HCT116 (cell line): ENCODE data around the gene CADPS. TPM values are rescaled to one million over a fixed set of nuclear protein-coding genes. Genes with fewer than 3 reads are reported as not detected.

ENCODE experiments used
- ATAC-seq: fragments of 200-7000 bp; cut with Tn5 transposase; 2 replicates; pipeline ENCODE4 v1.9.1; 2020; ENCODE audit warnings: mild to moderate bottlenecking, moderate library complexity
- BruUV-seq: library from RNA; stranded (reverse); fragments of 400-500 nt; replicated peaks from 2 replicates; lab custom pipeline; 2021; lab: Mats Ljungman, UMichigan
- CTCF ChIA-PET: fragments of 300-600 bp; sonication (Branson Sonifier 250); formaldehyde crosslinking; loops from one replicate; lab custom pipeline; 2021; ENCODE audit warnings: antibody characterized with exemption; lab: Charles Lee
- POLR2A ChIA-PET: fragments of 300-600, 350-600 bp; sonication (Branson Sonifier 250); formaldehyde crosslinking; loops from one replicate; lab custom pipeline; 2021; ENCODE audit warnings: antibody characterized with exemption; lab: Charles Lee
- RAD21 ChIA-PET, 2 experiments: fragments of 300-600 bp; sonication (Branson Sonifier 250); formaldehyde crosslinking; loops; one replicate each; lab custom pipeline; 2023; ENCODE audit warnings: low total read pairs in 2 of 2; ENCODE audit not compliant: uncharacterized antibody in 2 of 2, unreplicated experiment in 2 of 2, low non-redundant PET in 1 of 2; lab: Charles Lee
- DNase-seq: peaks from one replicate; pipeline ENCODE4 v3.0.0-alpha.2; 2010; ENCODE audit warnings: low read depth, low spot score
- H2AFZ ChIP-seq: fragments of 200-600 bp; shearing (Covaris generic), sonication (generic); 2 replicates; pipeline ENCODE4 v1.6.1; 2017; ENCODE audit warnings: low read depth, mixed run types, mixed read lengths, antibody characterized with exemption, low read length; ENCODE audit not compliant: poor library complexity, severe bottlenecking
- H3K27ac ChIP-seq: 2 replicates; pipeline ENCODE4 v1.5.1; 2012; ENCODE audit warnings: low read depth, low read length
- H3K27me3 ChIP-seq: fragments of 200-600 bp; sonication (generic); 2 replicates; pipeline ENCODE4 v1.6.1; 2016; ENCODE audit warnings: mixed run types, low read length, mixed read lengths; ENCODE audit not compliant: insufficient read depth
- H3K36me3 ChIP-seq, 2 experiments: fragments of 200-500 bp in 1 of 2; fragments of 200-600 bp in 1 of 2; sonication (Bioruptor generic) in 1 of 2; sonication (generic) in 1 of 2; 2 replicates each; pipeline versions ENCODE4 v1.5.1 to v1.6.1; 2014 to 2016; ENCODE audit warnings: low read length in 2 of 2, inconsistent platforms in 1 of 2, mixed read lengths in 1 of 2, mixed run types in 1 of 2; ENCODE audit not compliant: insufficient read depth in 2 of 2, control insufficient read depth in 1 of 2
- H3K4me1 ChIP-seq, 2 experiments: fragments of 200-600 bp in 1 of 2; sonication (generic) in 1 of 2; 2 replicates each; pipeline versions ENCODE4 v1.5.1 to v1.6.1; 2012 to 2017; ENCODE audit warnings: low read length in 2 of 2, inconsistent platforms in 1 of 2, mild to moderate bottlenecking in 1 of 2, mixed read lengths in 1 of 2, mixed run types in 1 of 2, moderate library complexity in 1 of 2; ENCODE audit not compliant: insufficient read depth in 2 of 2, control insufficient read depth in 1 of 2
- H3K4me2 ChIP-seq: fragments of 200-600 bp; sonication (generic); 2 replicates; pipeline ENCODE4 v1.6.1; 2017; ENCODE audit warnings: mixed run types, low read length, mixed read lengths
- H3K4me3 ChIP-seq, 2 experiments: fragments of 200-600 bp in 1 of 2; sonication (generic) in 1 of 2; replicated peaks in 1 of 2; 2 replicates each; pipeline ENCODE4 v1.5.1; 2011 to 2016; ENCODE audit warnings: low read length in 2 of 2, control low read depth in 1 of 2, low read depth in 1 of 2, mild to moderate bottlenecking in 1 of 2, mixed read lengths in 1 of 2, mixed run types in 1 of 2
- H3K79me2 ChIP-seq: fragments of 200-600 bp; sonication (generic); 2 replicates; pipeline ENCODE4 v1.6.1; 2017; ENCODE audit warnings: mild to moderate bottlenecking, mixed run types, low read length, moderate library complexity, mixed read lengths; ENCODE audit not compliant: insufficient read depth
- H3K9ac ChIP-seq: fragments of 200-600 bp; sonication (generic); 2 replicates; pipeline ENCODE4 v1.6.1; 2016; ENCODE audit warnings: low read length, mixed read lengths
- H3K9me2 ChIP-seq: fragments of 200-600 bp; sonication (generic), shearing (Covaris generic); 2 replicates; pipeline ENCODE4 v1.6.1; 2017; ENCODE audit warnings: mixed run types, mild to moderate bottlenecking, moderate library complexity; ENCODE audit not compliant: insufficient read depth
- H3K9me3 ChIP-seq, 2 experiments: fragments of 200-500 bp in 1 of 2; fragments of 200-600 bp in 1 of 2; sonication (Bioruptor generic) in 1 of 2; sonication (generic) in 1 of 2; 2 replicates each; pipeline ENCODE4 v1.6.1; 2014 to 2017; ENCODE audit warnings: low read length in 2 of 2, mixed read lengths in 2 of 2, inconsistent platforms in 1 of 2, low read depth in 1 of 2, mild to moderate bottlenecking in 1 of 2, mixed run types in 1 of 2, moderate library complexity in 1 of 2; ENCODE audit not compliant: control insufficient read depth in 1 of 2, insufficient read depth in 1 of 2
- H4K20me1 ChIP-seq: fragments of 200-600 bp; sonication (generic), shearing (Covaris generic); 2 replicates; pipeline ENCODE4 v1.6.1; 2017; ENCODE audit warnings: mixed run types, mild to moderate bottlenecking, moderate library complexity; ENCODE audit not compliant: insufficient read depth
- CBX3 ChIP-seq: IDR thresholded peaks from 2 replicates; pipeline ENCODE4 v1.6.1; 2012; ENCODE audit warnings: low read depth
- EGR1 ChIP-seq: IDR thresholded peaks from 2 replicates; pipeline ENCODE4 v1.6.1; 2012; ENCODE audit warnings: low read depth
- EZH2 ChIP-seq: fragments of 200-600 bp; sonication (generic); IDR thresholded peaks from 2 replicates; pipeline ENCODE4 v1.6.1; 2017; ENCODE audit warnings: antibody characterized with exemption, mixed run types
- FOSL1 ChIP-seq: IDR thresholded peaks from 2 replicates; pipeline ENCODE4 v1.6.1; 2012; ENCODE audit warnings: low read depth
- POLR2AphosphoS5 ChIP-seq: IDR thresholded peaks from 2 replicates; pipeline ENCODE4 v1.6.1; 2011; ENCODE audit warnings: mild to moderate bottlenecking, low read depth, low read length, moderate library complexity
- YY1 ChIP-seq: IDR thresholded peaks from 2 replicates; pipeline ENCODE4 v1.6.1; 2011; ENCODE audit warnings: low read length, low read depth, moderate library complexity, mild to moderate bottlenecking; ENCODE audit not compliant: insufficient replicate concordance; ENCODE audit errors: extremely low read depth
- intact Hi-C: fragments of 100-400 bp; cut with micrococcal nuclease; formaldehyde crosslinking; loops from 2 replicates; pipeline ENCODE4 v1.10.0; 2022
- total RNA-seq: library from RNA; stranded (reverse); gene quantifications from one replicate; pipeline ENCODE4 v1.2.1, GENCODE V29; 2021; ENCODE audit not compliant: unreplicated experiment
- TF ChIP-seq, protein P1 (sequence below): IDR thresholded peaks from 2 replicates; pipeline ENCODE4 v1.6.1; 2012
- TF ChIP-seq, protein P2 (sequence below): IDR thresholded peaks from 2 replicates; pipeline ENCODE4 v1.6.1; 2012
- TF ChIP-seq, protein P3 (sequence below), 3 experiments: fragments of 200-600 bp in 1 of 3; sonication (generic) in 1 of 3; IDR thresholded peaks in 2 of 3; conservative IDR thresholded peaks in 1 of 3; 2 replicates each; pipeline ENCODE4 v1.5.1; 2012 to 2017; ENCODE audit warnings: low read depth in 2 of 3, low read length in 2 of 3, antibody characterized with exemption in 1 of 3, borderline replicate concordance in 1 of 3, control low read depth in 1 of 3, mild to moderate bottlenecking in 1 of 3, mixed read lengths in 1 of 3, mixed run types in 1 of 3, moderate library complexity in 1 of 3; ENCODE audit not compliant: insufficient read depth in 1 of 3
- TF ChIP-seq, protein P4 (sequence below): IDR thresholded peaks from 2 replicates; pipeline ENCODE4 v1.6.1; 2011; ENCODE audit warnings: mild to moderate bottlenecking, low read length, moderate library complexity; ENCODE audit not compliant: insufficient replicate concordance; ENCODE audit errors: extremely low read depth

The CADPS gene
- total RNA-seq, 1 experiment from 2014 or later: not detected

DNA sequence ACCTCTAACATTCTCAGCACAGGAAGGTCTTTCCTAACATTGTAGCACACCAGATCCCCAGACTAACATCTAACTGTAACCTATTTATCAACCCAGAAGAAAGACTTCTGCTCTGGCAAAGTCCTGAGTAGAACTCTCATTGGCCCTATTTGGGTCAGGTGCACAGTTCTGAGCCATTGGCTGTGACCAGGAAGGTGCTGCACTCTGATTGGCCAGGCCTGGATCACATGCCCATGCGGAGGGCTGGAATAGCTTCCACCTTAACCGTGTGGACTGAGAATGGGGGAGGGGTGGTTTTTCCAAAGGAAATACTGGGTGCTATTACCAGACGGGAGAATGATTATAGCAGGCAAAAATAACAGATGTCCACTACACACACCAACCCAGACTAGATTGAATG lies 513.4 kb downstream of the CADPS start:
- H3K9ac ChIP-seq: no peak overlapping the region
- peak; percentile 3 for DNase-seq
- no peaks in the 10 kb centered on the region for H3K4me1 ChIP-seq
- no peak overlapping the region for H3K4me2 ChIP-seq
- intact Hi-C loops: no loop called here
- ChIA-PET RAD21 (no interaction called here), POLR2A (no interaction called here), CTCF (no interaction called here)
- no peaks in the 10 kb centered on the region for H3K9me2 ChIP-seq
- H3K36me3 ChIP-seq: no peaks in the 10 kb centered on the region
- no peak overlapping the region for H2AFZ ChIP-seq
- no peak for TF ChIP-seq EGR1
- TF ChIP-seq CBX3: no peak
- TF ChIP-seq, protein P1, sequence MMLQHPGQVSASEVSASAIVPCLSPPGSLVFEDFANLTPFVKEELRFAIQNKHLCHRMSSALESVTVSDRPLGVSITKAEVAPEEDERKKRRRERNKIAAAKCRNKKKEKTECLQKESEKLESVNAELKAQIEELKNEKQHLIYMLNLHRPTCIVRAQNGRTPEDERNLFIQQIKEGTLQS: no peak
- TF ChIP-seq POLR2AphosphoS5: no peak
- no peaks in the 10 kb centered on the region for H3K79me2 ChIP-seq
- H3K27ac ChIP-seq: no peak overlapping the region
- H3K4me3 ChIP-seq: no peak overlapping the region
- no peaks in the 10 kb centered on the region for H3K9me3 ChIP-seq
- H4K20me1 ChIP-seq: no peaks in the 10 kb centered on the region
- no TSS peak for BruUV-seq
- peak; percentile 76 for ATAC-seq
- H3K27me3 ChIP-seq: peaks cover 21% of the 10 kb centered on the region

DNA sequence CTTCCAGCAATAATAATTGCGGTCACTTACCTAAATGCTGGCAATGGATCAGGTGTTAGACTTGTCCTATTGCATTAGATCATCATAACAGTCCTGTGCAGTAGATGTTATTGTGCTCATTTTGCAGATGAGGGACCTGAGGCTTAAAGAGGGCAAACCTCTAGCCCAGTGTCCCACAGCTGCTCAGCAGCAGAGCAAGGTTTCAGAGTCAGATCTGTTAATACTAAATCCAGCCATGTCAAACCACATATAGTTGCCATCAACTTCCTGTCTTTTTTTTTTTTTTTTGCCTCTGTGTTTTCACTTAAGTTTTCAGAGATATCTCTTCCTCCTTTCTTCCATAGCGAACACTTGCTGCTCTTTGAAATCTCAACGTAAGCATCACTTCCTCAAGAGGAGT lies 514.0 kb downstream of the CADPS start:
- H3K27me3 ChIP-seq: peaks cover 21% of the 10 kb centered on the region; the same call in 1 of the 2 replicates
- H3K27ac ChIP-seq: no peak overlapping the region
- H3K9me3 ChIP-seq: no peaks in the 10 kb centered on the region
- no TSS peak for BruUV-seq
- no peak overlapping the region for H3K4me2 ChIP-seq
- TF ChIP-seq FOSL1: no peak
- no peak for TF ChIP-seq YY1
- TF ChIP-seq, protein P2, sequence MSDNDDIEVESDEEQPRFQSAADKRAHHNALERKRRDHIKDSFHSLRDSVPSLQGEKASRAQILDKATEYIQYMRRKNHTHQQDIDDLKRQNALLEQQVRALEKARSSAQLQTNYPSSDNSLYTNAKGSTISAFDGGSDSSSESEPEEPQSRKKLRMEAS: no peak
- TF ChIP-seq EZH2: no peak
- TF ChIP-seq, protein P3, sequence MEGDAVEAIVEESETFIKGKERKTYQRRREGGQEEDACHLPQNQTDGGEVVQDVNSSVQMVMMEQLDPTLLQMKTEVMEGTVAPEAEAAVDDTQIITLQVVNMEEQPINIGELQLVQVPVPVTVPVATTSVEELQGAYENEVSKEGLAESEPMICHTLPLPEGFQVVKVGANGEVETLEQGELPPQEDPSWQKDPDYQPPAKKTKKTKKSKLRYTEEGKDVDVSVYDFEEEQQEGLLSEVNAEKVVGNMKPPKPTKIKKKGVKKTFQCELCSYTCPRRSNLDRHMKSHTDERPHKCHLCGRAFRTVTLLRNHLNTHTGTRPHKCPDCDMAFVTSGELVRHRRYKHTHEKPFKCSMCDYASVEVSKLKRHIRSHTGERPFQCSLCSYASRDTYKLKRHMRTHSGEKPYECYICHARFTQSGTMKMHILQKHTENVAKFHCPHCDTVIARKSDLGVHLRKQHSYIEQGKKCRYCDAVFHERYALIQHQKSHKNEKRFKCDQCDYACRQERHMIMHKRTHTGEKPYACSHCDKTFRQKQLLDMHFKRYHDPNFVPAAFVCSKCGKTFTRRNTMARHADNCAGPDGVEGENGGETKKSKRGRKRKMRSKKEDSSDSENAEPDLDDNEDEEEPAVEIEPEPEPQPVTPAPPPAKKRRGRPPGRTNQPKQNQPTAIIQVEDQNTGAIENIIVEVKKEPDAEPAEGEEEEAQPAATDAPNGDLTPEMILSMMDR (IDR thresholded peaks at IDR 0.05 in 2 of 3, conservative IDR thresholded peaks at IDR 0.05 in 1 of 3; ENCODE audit: borderline replicate concordance in 1 of 3, insufficient read depth in 1 of 3, low read depth in 2 of 3, low read length in 2 of 3): no peak
- TF ChIP-seq, protein P4, sequence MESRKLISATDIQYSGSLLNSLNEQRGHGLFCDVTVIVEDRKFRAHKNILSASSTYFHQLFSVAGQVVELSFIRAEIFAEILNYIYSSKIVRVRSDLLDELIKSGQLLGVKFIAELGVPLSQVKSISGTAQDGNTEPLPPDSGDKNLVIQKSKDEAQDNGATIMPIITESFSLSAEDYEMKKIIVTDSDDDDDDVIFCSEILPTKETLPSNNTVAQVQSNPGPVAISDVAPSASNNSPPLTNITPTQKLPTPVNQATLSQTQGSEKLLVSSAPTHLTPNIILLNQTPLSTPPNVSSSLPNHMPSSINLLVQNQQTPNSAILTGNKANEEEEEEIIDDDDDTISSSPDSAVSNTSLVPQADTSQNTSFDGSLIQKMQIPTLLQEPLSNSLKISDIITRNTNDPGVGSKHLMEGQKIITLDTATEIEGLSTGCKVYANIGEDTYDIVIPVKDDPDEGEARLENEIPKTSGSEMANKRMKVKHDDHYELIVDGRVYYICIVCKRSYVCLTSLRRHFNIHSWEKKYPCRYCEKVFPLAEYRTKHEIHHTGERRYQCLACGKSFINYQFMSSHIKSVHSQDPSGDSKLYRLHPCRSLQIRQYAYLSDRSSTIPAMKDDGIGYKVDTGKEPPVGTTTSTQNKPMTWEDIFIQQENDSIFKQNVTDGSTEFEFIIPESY: no peak
- TF ChIP-seq, all 23 proteins: peak for 0
- H3K36me3 ChIP-seq: no peaks in the 10 kb centered on the region
- POLR2A ChIA-PET: no interaction called here
- H2AFZ ChIP-seq: no peak overlapping the region
- CTCF ChIA-PET: no interaction called here
- no peak overlapping the region for H3K9ac ChIP-seq
- DNase-seq (no peak), ATAC-seq (no peak)
- H3K9me2 ChIP-seq: no peaks in the 10 kb centered on the region
- H3K79me2 ChIP-seq: no peaks in the 10 kb centered on the region
- intact Hi-C loops: no loop called here
- H3K4me1 ChIP-seq: no peaks in the 10 kb centered on the region
- no peaks in the 10 kb centered on the region for H4K20me1 ChIP-seq
- no peak overlapping the region for H3K4me3 ChIP-seq
- RAD21 ChIA-PET: no interaction called here
